HepG2 (cell line): ENCODE data around the gene GPX2. TPM values are rescaled to one million over a fixed set of nuclear protein-coding genes. Genes with fewer than 3 reads are reported as not detected.

Experiments
- ATAC-seq: fragments of 200-7000 bp; cut with Tn5 transposase; 3 replicates; pipeline ENCODE4 v1.9.1; 2020; ENCODE audit warnings: mild to moderate bottlenecking, moderate library complexity
- BruUV-seq: library from RNA; stranded (reverse); fragments of 400-500 nt; replicated peaks from 2 replicates; lab custom pipeline; 2021; lab: Mats Ljungman, UMichigan
- CTCF ChIA-PET: fragments of 300-600 bp; formaldehyde crosslinking; extraction: SDS; loops from one replicate; lab custom pipeline; 2021; ENCODE audit warnings: low total read pairs, inconsistent platforms, low intra/inter-chr PET ratio; lab: Yijun Ruan, JAX
- POLR2A ChIA-PET: fragments of 350-600 bp; sonication (Branson Sonifier 250); formaldehyde crosslinking; loops from one replicate; lab custom pipeline; 2020; ENCODE audit warnings: antibody characterized with exemption, inconsistent platforms; lab: Yijun Ruan, JAX
- DNase-seq: peaks from one replicate; pipeline ENCODE4 v3.0.0-alpha.2; 2015; ENCODE audit warnings: low spot score
- FAIRE-seq: peaks from 3 replicates; lab custom pipeline; 2011; peaks lifted over from hg19 to GRCh38; lab: Jason Lieb, UNC
- H2AFZ ChIP-seq: one replicate; pipeline ENCODE4 v1.6.1; 2011; ENCODE audit warnings: low read length, inconsistent platforms
- H3K27ac ChIP-seq: fragments of 300-600 bp; 3 replicates; pipeline ENCODE4 v1.8.0; 2011; ENCODE audit warnings: mixed run types, mild to moderate bottlenecking, mixed read lengths, low read length, inconsistent platforms; ENCODE audit not compliant: insufficient read depth; ENCODE audit errors: extremely low read length
- H3K27me3 ChIP-seq, 2 experiments: fragments of 200-600 bp in 1 of 2; 2 replicates in 1 of 2; 3 replicates in 1 of 2; pipeline versions ENCODE4 v1.6.0 to v1.8.0; 2011; ENCODE audit warnings: low read length in 2 of 2, mild to moderate bottlenecking in 2 of 2, moderate library complexity in 2 of 2, inconsistent platforms in 1 of 2; ENCODE audit not compliant: insufficient read depth in 2 of 2, control insufficient read depth in 1 of 2
- H3K36me3 ChIP-seq, 2 experiments: fragments of 200-600 bp in 1 of 2; replicated peaks in 1 of 2; 2 replicates in 1 of 2; 3 replicates in 1 of 2; pipeline versions ENCODE4 v1.5.1 to v1.8.0; 2011; ENCODE audit warnings: low read length in 2 of 2, inconsistent platforms in 1 of 2; ENCODE audit not compliant: insufficient read depth in 2 of 2, control insufficient read depth in 1 of 2
- H3K4me1 ChIP-seq: 2 replicates; pipeline ENCODE4 v1.5.1; 2012; ENCODE audit warnings: low read length, inconsistent platforms; ENCODE audit not compliant: insufficient read depth
- H3K4me2 ChIP-seq: 2 replicates; pipeline ENCODE4 v1.6.0; 2011; ENCODE audit warnings: low read depth, low read length, inconsistent platforms
- H3K4me3 ChIP-seq, 3 experiments: fragments of 200-600 bp in 1 of 3; sonication (generic), shearing (Covaris generic) in 1 of 3; replicated peaks in 1 of 3; 2 replicates each; pipeline ENCODE4 v1.5.1; 2011 to 2016; ENCODE audit warnings: low read length in 3 of 3, inconsistent platforms in 2 of 3, low read depth in 2 of 3, mild to moderate bottlenecking in 2 of 3, control low read depth in 1 of 3, mixed read lengths in 1 of 3; ENCODE audit not compliant: insufficient read depth in 1 of 3
- H3K79me2 ChIP-seq: one replicate; pipeline ENCODE4 v1.6.1; 2011; ENCODE audit warnings: low read length, inconsistent platforms; ENCODE audit not compliant: insufficient read depth
- H3K9ac ChIP-seq: 2 replicates; pipeline ENCODE4 v1.6.0; 2011; ENCODE audit warnings: mild to moderate bottlenecking, low read depth, low read length, inconsistent platforms; ENCODE audit not compliant: insufficient read depth
- H3K9me3 ChIP-seq: 2 replicates; pipeline ENCODE4 v1.5.1; 2012; ENCODE audit warnings: mild to moderate bottlenecking, low read length
- H4K20me1 ChIP-seq: 2 replicates; pipeline ENCODE4 v1.6.0; 2011; ENCODE audit warnings: inconsistent platforms, mild to moderate bottlenecking, low read length, moderate library complexity; ENCODE audit not compliant: insufficient read depth
- NFYC ChIP-seq: IDR thresholded peaks from 2 replicates; pipeline ENCODE4 v1.6.1; 2016; ENCODE audit warnings: missing genetic modification reagents, missing compliant biosample characterization
- SP5 ChIP-seq: IDR thresholded peaks from 2 replicates; pipeline ENCODE4 v1.6.1; 2016; ENCODE audit warnings: low read depth, borderline replicate concordance
- ZFP36L1 ChIP-seq: sonication (generic); formaldehyde crosslinking; IDR thresholded peaks from 2 replicates; pipeline ENCODE4 v1.8.0; 2022; ENCODE audit warnings: mild to moderate bottlenecking, missing genetic modification reagents, moderate library complexity
- ZFP82 ChIP-seq: sonication (generic); formaldehyde crosslinking; IDR thresholded peaks from 2 replicates; pipeline ENCODE4 v1.5.1; 2020; ENCODE audit warnings: mild to moderate bottlenecking, missing genetic modification reagents, borderline replicate concordance
- ZNF777 ChIP-seq: sonication (generic); formaldehyde crosslinking; IDR thresholded peaks from 2 replicates; pipeline ENCODE4 v1.4.0; 2020; ENCODE audit warnings: missing genetic modification reagents
- WGBS: methylation state at CpG from one replicate; pipeline ENCODE4 v1.1.6; 2017; ENCODE audit warnings: low lambda C conversion rate; 5-methylcytosine and 5-hydroxymethylcytosine counted together
- in situ Hi-C: cut with HindIII; loops from 2 replicates; pipeline ENCODE4 v1.10.0; 2017; ENCODE audit warnings: low pct_unique_long_range_greater_than_20kb; ENCODE audit not compliant: extremely low pct_ligation_motif_present
- intact Hi-C: fragments of 100-400 bp; cut with micrococcal nuclease; formaldehyde crosslinking; loops from one replicate; pipeline ENCODE4 v1.10.0; 2022; ENCODE audit not compliant: unreplicated experiment
- polyA plus RNA-seq, 8 experiments: library from polyadenylated mRNA; depleted of rRNA in 3 of 8; stranded (reverse) in 7 of 8; unstranded in 1 of 8; fragments of >200 nt; fragmentation: Illumina TruSeq in 4 of 8; extraction: Trizol in 4 of 8; gene quantifications; 2 replicates each; pipeline versions ENCODE4 v1.2.1 to v1.2.3, GENCODE V29; 2011 to 2016; ENCODE audit warnings: low read depth in 4 of 8, missing spikeins in 1 of 8, mixed read lengths in 1 of 8; ENCODE audit not compliant: insufficient read depth in 1 of 8
- total RNA-seq, 5 experiments: library from RNA; depleted of rRNA; stranded (reverse); fragments of >200 nt; fragmentation: Illumina TruSeq; extraction: Trizol; gene quantifications; 2 replicates each; pipeline ENCODE4 v1.2.3, GENCODE V29; 2016; ENCODE audit warnings: low read depth in 1 of 5
- TF ChIP-seq, protein P1 (sequence below): sonication (generic); formaldehyde crosslinking; conservative IDR thresholded peaks from 2 replicates; pipeline ENCODE4 v1.4.0; 2020; ENCODE audit warnings: missing genetic modification reagents
- TF ChIP-seq, protein P2 (sequence below): sonication (generic); formaldehyde crosslinking; IDR thresholded peaks from 2 replicates; pipeline ENCODE4 v1.4.0; 2020; ENCODE audit warnings: mild to moderate bottlenecking, missing genetic modification reagents
- TF ChIP-seq, protein P3 (sequence below): IDR thresholded peaks from 2 replicates; pipeline ENCODE4 v1.6.1; 2016
- TF ChIP-seq, protein P4 (sequence below): sonication (generic); formaldehyde crosslinking; IDR thresholded peaks from 2 replicates; pipeline ENCODE4 v1.4.0; 2020; ENCODE audit warnings: missing genetic modification reagents
- TF ChIP-seq, protein P5 (sequence below): sonication (generic); formaldehyde crosslinking; IDR thresholded peaks from 2 replicates; pipeline ENCODE4 v1.8.0; 2022; ENCODE audit warnings: mild to moderate bottlenecking, missing genetic modification reagents

The GPX2 gene
- total and polyA plus RNA-seq, 2 of the 13 experiments (the other 11 are each of a cell fraction or from before 2014, with no cell fraction given): 526 to 674 TPM

DNA sequence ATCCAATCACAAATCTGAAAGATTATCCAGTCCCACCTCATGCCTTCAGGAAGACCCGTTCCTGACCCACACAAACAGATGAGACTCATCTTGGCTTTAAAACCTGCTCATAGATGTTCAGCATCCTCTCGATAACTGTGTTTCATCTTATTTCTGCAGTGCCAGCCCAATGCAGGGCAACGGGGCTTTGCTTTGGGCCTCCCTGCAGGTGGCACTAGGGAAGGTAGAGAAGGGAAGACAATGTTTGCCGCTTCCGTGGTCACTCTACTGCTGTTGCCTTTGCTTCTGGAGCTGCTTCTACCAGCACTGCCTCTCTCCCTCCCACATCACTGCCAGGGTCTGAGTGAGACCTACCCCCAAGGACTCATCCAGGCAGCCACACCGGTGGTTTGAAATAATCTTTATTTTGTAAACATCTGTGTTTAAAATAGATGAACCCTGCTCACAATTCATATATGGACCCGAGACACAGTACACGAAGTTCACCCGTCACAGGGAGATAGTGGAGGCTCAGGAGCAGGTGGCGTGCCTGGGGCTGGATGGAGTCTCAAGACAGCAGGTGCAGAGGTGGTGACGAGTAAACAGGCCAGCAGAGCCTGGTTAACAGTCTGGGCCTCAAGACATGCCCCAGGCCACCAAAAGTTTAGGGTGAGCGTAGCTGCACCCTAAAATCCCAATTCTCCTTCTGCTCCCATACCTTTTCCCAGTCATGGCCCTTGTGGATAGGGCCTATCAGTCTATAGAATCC is 3.1 kb upstream of the GPX2 start:
- intact Hi-C loops: no loop called here
- BruUV-seq: no TSS peak
- Histone ChIP-seq H3K79me2 (peaks cover 21% of the 10 kb centered on the region), H3K4me2 (no peak overlapping the region), H3K27me3 (no peaks in the 10 kb centered on the region; a peak in 1 of 5 replicates), H3K36me3 (peaks cover under 1 to 1% of the 10 kb centered on the region in 2 experiments; a peak in 1 of 5 replicates), H3K9ac (no peak overlapping the region), H3K4me3 (no peak overlapping the region), H4K20me1 (no peaks in the 10 kb centered on the region), H3K4me1 (peaks cover 88% of the 10 kb centered on the region), H2AFZ (no peak overlapping the region), H3K9me3 (no peaks in the 10 kb centered on the region), H3K27ac (no peak overlapping the region)
- WGBS: 90% methylated on average over 12 of the region's 12 CpGs
- POLR2A ChIA-PET: no interaction called here
- no peak for TF ChIP-seq ZNF777 (CRISPR knock-in tag)
- TF ChIP-seq, protein P1, sequence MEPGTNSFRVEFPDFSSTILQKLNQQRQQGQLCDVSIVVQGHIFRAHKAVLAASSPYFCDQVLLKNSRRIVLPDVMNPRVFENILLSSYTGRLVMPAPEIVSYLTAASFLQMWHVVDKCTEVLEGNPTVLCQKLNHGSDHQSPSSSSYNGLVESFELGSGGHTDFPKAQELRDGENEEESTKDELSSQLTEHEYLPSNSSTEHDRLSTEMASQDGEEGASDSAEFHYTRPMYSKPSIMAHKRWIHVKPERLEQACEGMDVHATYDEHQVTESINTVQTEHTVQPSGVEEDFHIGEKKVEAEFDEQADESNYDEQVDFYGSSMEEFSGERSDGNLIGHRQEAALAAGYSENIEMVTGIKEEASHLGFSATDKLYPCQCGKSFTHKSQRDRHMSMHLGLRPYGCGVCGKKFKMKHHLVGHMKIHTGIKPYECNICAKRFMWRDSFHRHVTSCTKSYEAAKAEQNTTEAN (CRISPR knock-in tag): no peak
- no peak for TF ChIP-seq SP5 (CRISPR knock-in tag)
- TF ChIP-seq, protein P2, sequence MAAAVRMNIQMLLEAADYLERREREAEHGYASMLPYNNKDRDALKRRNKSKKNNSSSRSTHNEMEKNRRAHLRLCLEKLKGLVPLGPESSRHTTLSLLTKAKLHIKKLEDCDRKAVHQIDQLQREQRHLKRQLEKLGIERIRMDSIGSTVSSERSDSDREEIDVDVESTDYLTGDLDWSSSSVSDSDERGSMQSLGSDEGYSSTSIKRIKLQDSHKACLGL: no peak
- no peak for TF ChIP-seq ZFP36L1 (CRISPR knock-in tag)
- TF ChIP-seq, protein P3, sequence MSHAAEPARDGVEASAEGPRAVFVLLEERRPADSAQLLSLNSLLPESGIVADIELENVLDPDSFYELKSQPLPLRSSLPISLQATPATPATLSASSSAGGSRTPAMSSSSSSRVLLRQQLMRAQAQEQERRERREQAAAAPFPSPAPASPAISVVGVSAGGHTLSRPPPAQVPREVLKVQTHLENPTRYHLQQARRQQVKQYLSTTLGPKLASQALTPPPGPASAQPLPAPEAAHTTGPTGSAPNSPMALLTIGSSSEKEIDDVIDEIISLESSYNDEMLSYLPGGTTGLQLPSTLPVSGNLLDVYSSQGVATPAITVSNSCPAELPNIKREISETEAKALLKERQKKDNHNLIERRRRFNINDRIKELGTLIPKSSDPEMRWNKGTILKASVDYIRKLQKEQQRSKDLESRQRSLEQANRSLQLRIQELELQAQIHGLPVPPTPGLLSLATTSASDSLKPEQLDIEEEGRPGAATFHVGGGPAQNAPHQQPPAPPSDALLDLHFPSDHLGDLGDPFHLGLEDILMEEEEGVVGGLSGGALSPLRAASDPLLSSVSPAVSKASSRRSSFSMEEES (CRISPR knock-in tag): no peak
- TF ChIP-seq, protein P4, sequence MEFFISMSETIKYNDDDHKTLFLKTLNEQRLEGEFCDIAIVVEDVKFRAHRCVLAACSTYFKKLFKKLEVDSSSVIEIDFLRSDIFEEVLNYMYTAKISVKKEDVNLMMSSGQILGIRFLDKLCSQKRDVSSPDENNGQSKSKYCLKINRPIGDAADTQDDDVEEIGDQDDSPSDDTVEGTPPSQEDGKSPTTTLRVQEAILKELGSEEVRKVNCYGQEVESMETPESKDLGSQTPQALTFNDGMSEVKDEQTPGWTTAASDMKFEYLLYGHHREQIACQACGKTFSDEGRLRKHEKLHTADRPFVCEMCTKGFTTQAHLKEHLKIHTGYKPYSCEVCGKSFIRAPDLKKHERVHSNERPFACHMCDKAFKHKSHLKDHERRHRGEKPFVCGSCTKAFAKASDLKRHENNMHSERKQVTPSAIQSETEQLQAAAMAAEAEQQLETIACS (CRISPR knock-in tag): no peak
- TF ChIP-seq ZFP82 (CRISPR knock-in tag): no peak
- TF ChIP-seq NFYC (CRISPR knock-in tag): no peak
- TF ChIP-seq, protein P5, sequence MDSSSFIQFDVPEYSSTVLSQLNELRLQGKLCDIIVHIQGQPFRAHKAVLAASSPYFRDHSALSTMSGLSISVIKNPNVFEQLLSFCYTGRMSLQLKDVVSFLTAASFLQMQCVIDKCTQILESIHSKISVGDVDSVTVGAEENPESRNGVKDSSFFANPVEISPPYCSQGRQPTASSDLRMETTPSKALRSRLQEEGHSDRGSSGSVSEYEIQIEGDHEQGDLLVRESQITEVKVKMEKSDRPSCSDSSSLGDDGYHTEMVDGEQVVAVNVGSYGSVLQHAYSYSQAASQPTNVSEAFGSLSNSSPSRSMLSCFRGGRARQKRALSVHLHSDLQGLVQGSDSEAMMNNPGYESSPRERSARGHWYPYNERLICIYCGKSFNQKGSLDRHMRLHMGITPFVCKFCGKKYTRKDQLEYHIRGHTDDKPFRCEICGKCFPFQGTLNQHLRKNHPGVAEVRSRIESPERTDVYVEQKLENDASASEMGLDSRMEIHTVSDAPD: no peak
- DNase-seq (no peak), ATAC-seq (no peak), FAIRE-seq (no peak)
- in situ Hi-C loops: no loop called here
- CTCF ChIA-PET: no interaction called here
